SW480 (cell line): ENCODE results near the gene FOXO1.

Source experiments
- DNase-seq: peaks from one replicate; pipeline ENCODE4 v3.0.0-alpha.2; 2016; ENCODE audit warnings: low spot score

The FOXO1 gene

GRCh38 chr13:40547591-40548315 is 118.7 kb downstream of the FOXO1 start:
- DNase-seq: no peak

- DNase-seq: no peak
Observed at GRCh38 chr13:40546047-40546446, 120.4 kb downstream of the FOXO1 start.

GRCh38 chr13:40540328-40541044 is 126.0 kb downstream of the FOXO1 start:
- DNase-seq: peak; percentile 80

- no peak for DNase-seq
Observed at GRCh38 chr13:40539576-40540327, 126.7 kb downstream of the FOXO1 start.

- no peak for DNase-seq
Observed at GRCh38 chr13:40537146-40537895, 129.1 kb downstream of the FOXO1 start.

- no peak for DNase-seq
Observed at GRCh38 chr13:40536443-40537113, 129.9 kb downstream of the FOXO1 start.

GRCh38 chr13:40535345-40535836 is 131.1 kb downstream of the FOXO1 start:
- DNase-seq: no peak

GRCh38 chr13:40534456-40534855 is 132.0 kb downstream of the FOXO1 start:
- DNase-seq: no peak

- DNase-seq: no peak
Observed at GRCh38 chr13:40533072-40533471, 133.4 kb downstream of the FOXO1 start.

GRCh38 chr13:40530961-40531360 is 135.5 kb downstream of the FOXO1 start:
- no peak for DNase-seq

- DNase-seq: no peak
Observed at GRCh38 chr13:40528881-40529280, 137.6 kb downstream of the FOXO1 start.

GRCh38 chr13:40527914-40528313 is 138.5 kb downstream of the FOXO1 start:
- DNase-seq: no peak

GRCh38 chr13:40522282-40522681 is 144.2 kb downstream of the FOXO1 start:
- DNase-seq: no peak

GRCh38 chr13:40520916-40521315 is 145.5 kb downstream of the FOXO1 start:
- DNase-seq: no peak

GRCh38 chr13:40519637-40520036 is 146.8 kb downstream of the FOXO1 start:
- DNase-seq: no peak

GRCh38 chr13:40518481-40518882 is 148.0 kb downstream of the FOXO1 start:
- no peak for DNase-seq

GRCh38 chr13:40517486-40518480 is 148.7 kb downstream of the FOXO1 start:
- no peak for DNase-seq

GRCh38 chr13:40515702-40516101 is 150.7 kb downstream of the FOXO1 start:
- no peak for DNase-seq

- DNase-seq: no peak
Observed at GRCh38 chr13:40514802-40515201, 151.6 kb downstream of the FOXO1 start.

GRCh38 chr13:40509876-40510275 is 156.6 kb downstream of the FOXO1 start:
- no peak for DNase-seq
